ENCODE measurements around the gene FADS1. TPM values are rescaled to one million over a fixed set of nuclear protein-coding genes. Genes with fewer than 3 reads are reported as not detected.

The FADS1 gene
- total RNA-seq, 1 donor from 2014 or later = 94.7 TPM

DNA sequence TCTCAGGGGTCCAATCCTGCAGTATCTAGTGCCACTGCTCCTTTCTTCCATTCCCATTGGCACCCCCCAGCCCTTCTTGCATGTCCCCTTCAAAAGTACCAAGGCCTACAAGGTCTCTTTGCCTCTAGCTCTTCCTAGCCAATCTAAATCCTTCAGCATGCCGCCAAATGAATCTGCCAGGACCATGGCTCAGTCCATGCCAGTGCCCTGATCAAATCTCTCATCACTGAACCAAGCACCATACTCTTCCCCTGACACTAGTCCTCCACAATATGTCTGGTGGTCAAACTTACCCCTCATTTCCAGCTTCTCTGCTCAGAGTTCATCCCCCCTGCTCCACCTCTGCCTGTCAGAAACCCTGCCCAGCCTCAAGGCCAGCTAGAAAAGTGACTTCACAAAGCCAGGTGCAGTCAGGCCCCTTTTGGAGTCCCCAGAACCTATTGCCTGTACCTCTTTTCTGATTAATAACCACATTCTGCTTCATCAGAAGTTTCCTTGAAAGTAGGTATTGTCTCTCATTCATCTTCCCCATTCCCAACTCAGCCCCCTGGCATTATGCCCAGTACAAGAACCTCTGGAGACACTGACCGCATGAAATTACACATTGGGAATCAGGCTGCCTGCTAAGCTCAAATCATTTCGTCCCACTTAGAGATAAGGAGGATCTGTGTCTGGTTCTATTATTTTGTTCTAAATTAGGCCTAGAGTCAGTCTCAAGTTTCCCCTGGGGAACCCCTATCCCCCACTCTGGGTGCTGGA lies 12.7 kb downstream of the FADS1 start:
- DNase-seq = no peak
- intact Hi-C loops (cut with micrococcal nuclease) = no loop called here
- no peaks in the 10 kb centered on the region for H3K27me3 Mint-ChIP-seq
- no peaks in the 10 kb centered on the region for H3K9me3 Mint-ChIP-seq
- H3K4me1 Mint-ChIP-seq = peaks cover 7% of the 10 kb centered on the region
- H3K27ac Mint-ChIP-seq = no peak overlapping the region
- H3K4me3 Mint-ChIP-seq = no peak overlapping the region
- H3K36me3 Mint-ChIP-seq (ENCODE audit: low read depth) = peaks cover 76% of the 10 kb centered on the region

DNA sequence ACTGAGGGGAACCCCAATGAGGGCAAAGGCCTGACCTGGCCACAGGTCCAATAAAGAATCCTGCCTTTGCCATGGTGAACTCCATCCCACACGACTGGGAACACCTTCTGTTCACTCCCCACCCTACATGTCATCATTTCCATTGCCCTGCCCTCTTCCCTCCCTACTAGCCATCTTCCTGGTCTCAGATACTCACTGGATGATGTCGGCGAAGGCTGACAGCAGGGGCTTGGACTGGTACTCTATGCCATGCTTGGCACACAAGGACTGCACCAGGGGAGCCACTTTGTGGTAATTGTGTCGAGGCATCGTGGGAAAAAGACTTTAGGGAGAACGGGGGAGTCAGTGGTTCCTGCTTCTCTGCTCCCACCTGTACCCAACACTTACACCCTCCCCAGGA lies 14.2 kb downstream of the FADS1 start:
- H3K4me1 Mint-ChIP-seq = peaks cover 9% of the 10 kb centered on the region
- intact Hi-C loops (cut with micrococcal nuclease) = no loop called here
- peaks cover 76% of the 10 kb centered on the region for H3K36me3 Mint-ChIP-seq (ENCODE audit: low read depth)

DNA sequence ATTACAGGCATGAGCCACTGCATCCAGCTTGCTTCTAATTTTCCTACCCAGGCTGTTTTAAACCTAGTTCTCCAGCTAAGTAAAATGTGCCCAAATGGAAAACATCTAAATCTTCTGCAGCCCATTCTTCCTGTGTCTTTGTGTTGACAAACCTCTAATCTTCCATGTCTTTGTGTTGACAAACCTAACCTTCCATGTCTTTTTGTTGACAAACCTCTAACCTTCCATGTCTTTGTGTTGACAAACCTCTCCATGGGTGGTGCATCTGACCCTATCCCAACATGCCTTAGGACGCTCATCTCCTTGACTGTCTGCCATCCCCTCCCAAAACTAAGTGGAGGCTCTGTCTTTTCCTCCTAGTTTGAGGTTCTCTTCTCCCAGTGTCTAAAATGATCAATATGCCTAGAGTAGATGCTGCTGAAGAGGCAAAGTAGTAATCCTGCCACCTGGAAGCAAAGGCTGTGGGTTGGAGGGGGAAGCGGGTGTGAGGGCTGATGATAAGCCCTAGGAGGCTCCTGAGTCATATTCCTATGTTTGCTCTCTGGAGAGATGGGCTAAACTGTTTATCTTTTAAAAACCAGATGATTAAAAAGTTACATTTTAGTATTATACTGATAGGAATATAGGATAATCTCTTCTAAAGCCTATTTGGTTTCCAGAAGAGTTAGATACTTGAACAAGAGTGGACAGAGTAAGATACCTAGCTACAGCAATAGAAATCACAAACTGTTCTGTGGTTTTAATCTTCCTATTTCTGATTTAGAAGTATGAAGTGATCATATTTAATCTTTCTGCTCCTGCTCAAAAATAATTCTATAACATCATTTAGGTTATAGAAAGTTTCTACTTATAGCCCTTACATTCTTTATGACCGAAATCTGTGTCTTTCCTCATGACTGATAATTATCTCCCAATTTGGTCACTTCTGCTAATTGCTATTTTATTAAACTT lies 16.2 kb downstream of the FADS1 start:
- Mint-ChIP-seq H3K36me3 (ENCODE audit: low read depth) (peaks cover 78% of the 10 kb centered on the region), H3K4me3 (no peak overlapping the region), H3K4me1 (peaks cover 23% of the 10 kb centered on the region), H3K27me3 (no peaks in the 10 kb centered on the region), H3K9me3 (no peaks in the 10 kb centered on the region), H3K27ac (peak overlapping the region; percentile 30)
- DNase-seq = no peak
- intact Hi-C loops (cut with micrococcal nuclease) = no loop called here

More for the DNA sequence above, 14.2 kb downstream of the FADS1 start:
- no peaks in the 10 kb centered on the region for H3K9me3 Mint-ChIP-seq
- H3K27me3 Mint-ChIP-seq = no peaks in the 10 kb centered on the region
- no peak overlapping the region for H3K27ac Mint-ChIP-seq
- DNase-seq = no peak
- no peak overlapping the region for H3K4me3 Mint-ChIP-seq

DNA sequence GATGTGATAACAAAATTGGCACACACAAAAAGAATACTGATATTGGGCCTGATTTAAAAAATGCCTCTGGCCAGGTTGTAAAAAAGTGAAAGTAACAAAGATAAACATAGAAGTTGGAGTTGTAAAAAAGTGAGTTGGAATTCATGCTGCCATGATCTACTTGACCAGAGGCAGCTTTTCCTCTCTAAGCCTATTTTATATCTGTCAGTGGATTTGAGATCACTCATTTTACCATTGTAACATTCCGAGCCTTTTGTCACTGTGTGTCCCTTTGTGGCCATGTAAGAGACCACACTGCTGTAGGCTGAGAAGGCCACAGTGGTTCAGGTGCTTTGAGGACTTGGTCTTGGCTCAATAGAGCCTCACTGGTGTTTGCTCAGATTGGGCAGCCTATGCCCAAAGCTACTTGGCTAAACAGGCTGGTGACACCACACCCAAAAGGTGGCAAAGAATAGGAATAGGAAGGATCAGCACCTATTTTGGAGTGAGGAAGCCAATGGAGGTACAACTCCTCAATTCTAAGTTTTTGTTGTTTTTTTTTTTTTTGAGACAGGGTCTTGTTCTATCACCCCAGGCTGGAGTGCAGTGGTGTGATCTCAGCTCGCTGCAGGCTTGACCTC lies 17.0 kb downstream of the FADS1 start:
- peaks cover 75% of the 10 kb centered on the region for H3K36me3 Mint-ChIP-seq (ENCODE audit: low read depth)
- peaks cover 30% of the 10 kb centered on the region for H3K4me1 Mint-ChIP-seq
- intact Hi-C loops (cut with micrococcal nuclease) = loop anchor here (5.0 to 10.0 kb wide), 2 partner anchors 308 to 435 kb away; partner anchors contain the start of genes CYB561A3 and TMEM138
- H3K27ac Mint-ChIP-seq = no peak overlapping the region
- no peaks in the 10 kb centered on the region for H3K9me3 Mint-ChIP-seq
- H3K4me3 Mint-ChIP-seq = no peak overlapping the region
- no peaks in the 10 kb centered on the region for H3K27me3 Mint-ChIP-seq
- no peak for DNase-seq

DNA sequence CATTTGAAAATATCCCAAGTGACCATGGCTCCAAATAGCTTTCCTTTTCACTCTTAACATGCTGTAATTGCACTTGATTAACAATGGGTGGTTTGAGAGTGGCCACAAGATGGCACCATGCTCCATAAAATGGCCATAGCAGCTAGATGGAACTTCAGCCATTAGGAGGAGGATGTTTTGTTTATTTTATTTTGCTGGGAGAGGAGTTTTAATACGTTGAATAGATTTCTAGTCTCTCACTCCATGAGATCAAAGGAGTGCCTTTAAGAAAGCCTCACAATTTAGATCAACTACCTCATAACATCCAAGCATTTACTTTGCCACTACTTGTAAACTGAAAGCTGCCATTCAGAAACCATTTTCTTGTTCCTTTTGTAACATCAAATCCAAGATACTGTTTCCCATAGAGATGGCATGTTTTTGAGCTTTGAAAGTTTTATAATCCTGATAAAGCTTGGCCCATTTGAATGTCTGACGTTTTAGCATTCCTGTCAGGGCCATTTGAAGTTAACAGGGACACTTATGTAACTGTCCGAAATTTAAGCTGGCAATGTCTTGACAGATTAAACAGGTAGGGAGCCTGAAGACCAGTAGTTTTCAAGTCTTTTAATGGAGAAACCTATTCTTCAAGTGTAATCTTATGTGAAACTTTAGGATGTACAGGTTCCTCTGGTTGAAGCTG lies 19.4 kb downstream of the FADS1 start:
- Mint-ChIP-seq H3K4me3 (no peak overlapping the region), H3K36me3 (ENCODE audit: low read depth) (peaks cover 59% of the 10 kb centered on the region), H3K27me3 (no peaks in the 10 kb centered on the region), H3K9me3 (no peaks in the 10 kb centered on the region), H3K4me1 (peaks cover 34% of the 10 kb centered on the region), H3K27ac (peak overlapping the region; percentile 11)
- DNase-seq = peak; percentile 92
- intact Hi-C loops (cut with micrococcal nuclease) = loop anchor here (1.0 to 10.0 kb wide), 5 partner anchors 74 to 433 kb away; partner anchors contain the start of genes CYB561A3 and TMEM138

DNA sequence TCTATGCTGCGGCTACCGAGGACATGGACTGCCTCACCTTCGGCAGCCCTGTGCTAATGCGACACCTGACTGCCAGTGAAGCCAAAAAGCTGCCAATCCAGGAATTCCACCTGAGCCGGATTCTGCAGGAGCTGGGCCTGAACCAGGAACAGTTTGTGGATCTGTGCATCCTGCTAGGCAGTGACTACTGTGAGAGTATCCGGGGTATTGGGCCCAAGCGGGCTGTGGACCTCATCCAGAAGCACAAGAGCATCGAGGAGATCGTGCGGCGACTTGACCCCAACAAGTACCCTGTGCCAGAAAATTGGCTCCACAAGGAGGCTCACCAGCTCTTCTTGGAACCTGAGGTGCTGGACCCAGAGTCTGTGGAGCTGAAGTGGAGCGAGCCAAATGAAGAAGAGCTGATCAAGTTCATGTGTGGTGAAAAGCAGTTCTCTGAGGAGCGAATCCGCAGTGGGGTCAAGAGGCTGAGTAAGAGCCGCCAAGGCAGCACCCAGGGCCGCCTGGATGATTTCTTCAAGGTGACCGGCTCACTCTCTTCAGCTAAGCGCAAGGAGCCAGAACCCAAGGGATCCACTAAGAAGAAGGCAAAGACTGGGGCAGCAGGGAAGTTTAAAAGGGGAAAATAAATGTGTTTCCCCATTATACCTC lies 20.8 kb downstream of the FADS1 start:
- H3K9me3 Mint-ChIP-seq = no peaks in the 10 kb centered on the region
- H3K27ac Mint-ChIP-seq = peak overlapping the region; percentile 66
- H3K36me3 Mint-ChIP-seq (ENCODE audit: low read depth) = peaks cover 56% of the 10 kb centered on the region
- DNase-seq = no peak
- peaks cover 38% of the 10 kb centered on the region for H3K4me1 Mint-ChIP-seq
- H3K4me3 Mint-ChIP-seq = no peak overlapping the region
- intact Hi-C loops (cut with micrococcal nuclease) = loop anchor here (2.0 to 10.0 kb wide), 3 partner anchors 103 to 431 kb away; partner anchors contain the start of genes CYB561A3 and TMEM138
- H3K27me3 Mint-ChIP-seq = no peaks in the 10 kb centered on the region

DNA sequence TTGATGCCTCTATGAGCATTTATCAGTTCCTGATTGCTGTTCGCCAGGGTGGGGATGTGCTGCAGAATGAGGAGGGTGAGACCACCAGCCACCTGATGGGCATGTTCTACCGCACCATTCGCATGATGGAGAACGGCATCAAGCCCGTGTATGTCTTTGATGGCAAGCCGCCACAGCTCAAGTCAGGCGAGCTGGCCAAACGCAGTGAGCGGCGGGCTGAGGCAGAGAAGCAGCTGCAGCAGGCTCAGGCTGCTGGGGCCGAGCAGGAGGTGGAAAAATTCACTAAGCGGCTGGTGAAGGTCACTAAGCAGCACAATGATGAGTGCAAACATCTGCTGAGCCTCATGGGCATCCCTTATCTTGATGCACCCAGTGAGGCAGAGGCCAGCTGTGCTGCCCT lies 21.3 kb downstream of the FADS1 start:
- peaks cover 54% of the 10 kb centered on the region for H3K36me3 Mint-ChIP-seq (ENCODE audit: low read depth)
- no peaks in the 10 kb centered on the region for H3K9me3 Mint-ChIP-seq
- H3K4me3 Mint-ChIP-seq = peak overlapping the region; percentile 52
- peaks cover 37% of the 10 kb centered on the region for H3K4me1 Mint-ChIP-seq
- H3K27me3 Mint-ChIP-seq = no peaks in the 10 kb centered on the region
- DNase-seq = no peak
- intact Hi-C loops (cut with micrococcal nuclease) = loop anchor here (5.0 to 10.0 kb wide), 2 partner anchors 312 to 431 kb away; partner anchors contain the start of genes CYB561A3 and TMEM138
- peak overlapping the region; percentile 32 for H3K27ac Mint-ChIP-seq

DNA sequence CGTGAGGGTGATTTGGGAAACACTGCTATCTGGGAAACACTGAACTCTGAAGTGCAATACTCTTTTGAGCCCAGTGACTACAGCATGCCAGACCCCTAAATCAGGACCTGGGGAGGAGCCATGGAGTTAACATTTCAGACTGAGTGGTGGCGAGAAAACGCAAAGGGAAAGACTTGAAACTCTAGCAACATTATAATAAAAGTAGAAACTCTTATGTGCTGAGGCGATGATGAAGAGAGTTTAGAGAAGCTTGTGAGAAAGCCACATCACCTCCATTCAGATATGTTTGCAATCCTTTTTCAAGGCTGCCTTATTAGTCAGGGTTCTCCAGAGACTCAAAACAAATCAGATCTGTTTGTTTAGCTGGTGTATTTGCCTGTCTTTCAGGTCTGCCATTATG lies 22.2 kb downstream of the FADS1 start:
- no peak overlapping the region for H3K27ac Mint-ChIP-seq
- H3K9me3 Mint-ChIP-seq = no peaks in the 10 kb centered on the region
- H3K4me3 Mint-ChIP-seq = peak overlapping the region; percentile 40
- H3K36me3 Mint-ChIP-seq (ENCODE audit: low read depth) = peaks cover 56% of the 10 kb centered on the region
- intact Hi-C loops (cut with micrococcal nuclease) = loop anchor here (10.0 kb wide), 1 partner anchor 430 kb away; the partner anchor contains the start of genes CYB561A3 and TMEM138
- H3K4me1 Mint-ChIP-seq = peaks cover 42% of the 10 kb centered on the region
- no peak for DNase-seq
- no peaks in the 10 kb centered on the region for H3K27me3 Mint-ChIP-seq

DNA sequence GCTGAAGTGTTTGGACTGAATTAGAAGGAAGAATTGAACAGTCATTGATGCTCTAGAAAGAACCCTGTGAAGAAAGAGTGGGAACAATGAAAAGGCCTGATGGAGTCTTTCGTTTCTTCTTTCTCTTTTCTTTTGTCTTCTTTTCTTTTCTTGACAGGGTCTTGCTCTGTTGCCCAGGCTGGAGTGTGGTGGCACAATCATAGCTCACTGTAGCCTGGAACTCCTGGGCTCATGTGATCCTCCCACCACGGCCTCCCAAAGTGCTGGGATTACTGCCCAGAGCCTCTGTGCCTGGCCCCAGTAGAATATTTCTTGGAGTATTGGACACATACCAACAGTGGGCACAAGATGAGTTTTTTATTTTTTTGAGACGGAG lies 23.0 kb downstream of the FADS1 start:
- no peak for DNase-seq
- intact Hi-C loops (cut with micrococcal nuclease) = loop anchor here (10.0 kb wide), 1 partner anchor 429 kb away; the partner anchor contains the start of genes CYB561A3 and TMEM138
- H3K9me3 Mint-ChIP-seq = no peaks in the 10 kb centered on the region
- H3K4me3 Mint-ChIP-seq = peak overlapping the region; percentile 95
- H3K27ac Mint-ChIP-seq = peak overlapping the region; percentile 75
- no peaks in the 10 kb centered on the region for H3K27me3 Mint-ChIP-seq
- H3K36me3 Mint-ChIP-seq (ENCODE audit: low read depth) = peaks cover 56% of the 10 kb centered on the region
- peaks cover 46% of the 10 kb centered on the region for H3K4me1 Mint-ChIP-seq

DNA sequence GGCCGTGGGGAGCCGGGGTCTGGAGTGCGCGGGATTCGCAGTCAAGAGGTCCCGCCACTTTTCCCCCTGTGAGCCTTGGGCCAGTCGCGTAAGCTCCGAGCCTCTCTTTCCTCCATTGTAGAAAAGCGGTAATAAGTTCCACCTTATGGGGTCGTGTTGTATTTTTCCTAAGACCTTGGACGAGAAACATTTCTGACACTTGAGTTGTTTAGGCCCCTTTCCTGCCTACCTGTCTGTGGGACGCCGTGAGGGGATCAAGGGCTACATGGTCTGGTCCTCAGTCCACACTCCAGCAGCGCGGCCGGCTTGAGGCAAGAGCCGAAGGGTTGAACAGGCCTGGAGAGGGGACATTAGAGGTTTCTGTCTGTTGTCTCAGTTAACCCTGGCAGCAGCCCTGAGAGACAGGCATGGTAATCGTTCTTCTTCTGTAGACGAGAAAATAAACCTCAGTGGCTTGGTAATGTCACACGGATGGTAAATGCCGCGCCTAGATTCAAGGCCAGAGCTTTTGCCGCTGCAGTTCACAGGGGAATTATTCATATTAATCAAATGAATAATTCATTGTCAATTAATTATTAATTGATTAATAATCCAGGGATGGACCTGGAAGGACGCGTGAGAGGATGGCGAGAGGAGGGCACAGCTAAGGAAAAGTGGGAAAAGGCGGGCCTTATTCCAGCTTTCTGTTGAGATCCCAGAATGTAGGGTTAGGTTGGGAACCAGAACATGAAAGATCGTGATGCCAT lies 23.5 kb downstream of the FADS1 start:
- intact Hi-C loops (cut with micrococcal nuclease) = loop anchor here (10.0 kb wide), 1 partner anchor 428 kb away; the partner anchor contains the start of genes CYB561A3 and TMEM138
- Mint-ChIP-seq H3K27me3 (no peaks in the 10 kb centered on the region), H3K9me3 (no peaks in the 10 kb centered on the region), H3K36me3 (ENCODE audit: low read depth) (peaks cover 58% of the 10 kb centered on the region), H3K4me3 (peak overlapping the region; percentile 95), H3K4me1 (peaks cover 44% of the 10 kb centered on the region), H3K27ac (peak overlapping the region; percentile 99)
- no peak for DNase-seq

DNA sequence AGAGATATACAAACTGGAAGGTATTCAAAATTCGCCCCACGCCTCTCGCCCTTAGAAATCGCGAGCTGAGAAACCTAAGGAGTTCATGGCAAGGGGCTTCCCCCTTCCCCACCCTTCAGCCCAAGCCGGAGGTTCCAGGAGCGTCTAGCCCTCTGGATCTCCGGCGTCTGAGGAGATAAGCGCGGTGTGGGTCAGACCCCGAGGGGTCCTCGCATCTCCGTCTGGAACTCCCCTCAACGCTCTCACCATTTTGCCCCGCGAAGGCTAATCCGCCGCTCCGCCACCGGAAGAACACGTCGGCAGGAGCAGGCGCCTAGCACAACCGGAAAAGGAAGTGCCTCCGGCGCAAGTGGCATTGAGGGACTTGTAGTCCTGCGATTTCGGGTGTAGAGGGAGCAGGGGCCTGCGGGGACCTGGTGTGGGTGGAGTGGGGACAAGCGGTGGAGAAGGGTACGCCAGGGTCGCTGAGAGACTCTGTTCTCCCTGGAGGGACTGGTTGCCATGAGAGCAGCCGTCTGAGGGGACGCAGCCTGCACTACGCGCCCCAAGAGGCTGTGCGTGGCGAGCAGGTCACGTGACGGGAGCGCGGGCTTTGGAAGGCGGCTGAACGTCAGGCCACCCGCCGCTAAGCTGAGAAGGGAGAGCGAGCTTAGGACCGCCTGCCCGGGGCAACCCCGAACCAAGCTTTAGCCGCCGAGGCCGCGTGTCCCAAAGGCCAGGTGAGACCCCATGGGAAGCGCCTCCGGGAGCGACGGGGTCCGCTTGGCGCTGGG lies 24.3 kb downstream of the FADS1 start, which contains the start of the genes FEN1 and TMEM258:
Gene FEN1 (plus strand): TSS at position 602 of the 773 bp plus-strand sequence. CDS start 2,451 bp downstream, outside the sequence.
Gene TMEM258 (minus strand): TSS at position 290 of the 773 bp plus-strand sequence. CDS start 41 bp downstream, at position 249.
- Mint-ChIP-seq H3K36me3 (ENCODE audit: low read depth) (peaks cover 57% of the 10 kb centered on the region), H3K4me3 (peak within 1 kb of the TSS; percentile 95)

More for the DNA sequence above, 24.3 kb downstream of the FADS1 start, which contains the start of the genes FEN1 and TMEM258:
- intact Hi-C loops (cut with micrococcal nuclease) = loop anchor here (1.0 to 10.0 kb wide), 7 partner anchors 15 to 428 kb away; partner anchors contain the start of genes CYB561A3, FADS2, FTH1 and SYT7
- peak within 1 kb of the TSS; percentile 99 for H3K27ac Mint-ChIP-seq
- peak; percentile 96 for DNase-seq
- no peaks in the 10 kb centered on the region for H3K9me3 Mint-ChIP-seq
- H3K27me3 Mint-ChIP-seq = no peaks in the 10 kb centered on the region
- H3K4me1 Mint-ChIP-seq = peaks cover 43% of the 10 kb centered on the region
